GM23248 (cell line): Measurements from ENCODE around the gene COL13A1.

Source experiments
- EZH2 ChIP-seq: fragments of 200-600 bp; sonication (generic); IDR thresholded peaks from 2 replicates; pipeline ENCODE4 v1.6.1; 2018; ENCODE audit warnings: antibody characterized with exemption, mild to moderate bottlenecking; ENCODE audit not compliant: insufficient read depth, poor library complexity, severe bottlenecking
- EZH2phosphoT487 ChIP-seq: fragments of 200-600 bp; sonication (generic); IDR thresholded peaks from 2 replicates; pipeline ENCODE4 v1.6.1; 2018; ENCODE audit warnings: antibody characterized with exemption, moderate library complexity, mild to moderate bottlenecking, low read depth; ENCODE audit not compliant: insufficient read depth

GRCh38 chr10:69893271-69893900 is 91.7 kb downstream of the COL13A1 start:
- TF ChIP-seq EZH2phosphoT487 (no peak), EZH2 (no peak)
